ENCODE measurements around the gene TMIE.

GRCh38 chr3:46684891-46685290 is 16.3 kb upstream of the TMIE start:
- TF ChIP-seq POLR2A (IDR thresholded peaks at IDR 0.05), result no peak
- no peak for TF ChIP-seq CTCF (IDR thresholded peaks at IDR 0.05)
- TF ChIP-seq EP300 (IDR thresholded peaks at IDR 0.05; ENCODE audit: low read depth), result no peak
